A549 (cell line): ENCODE results near the gene CLTCL1. TPM values are rescaled to one million over a fixed set of nuclear protein-coding genes. Genes with fewer than 3 reads are reported as not detected.

Source experiments
- ATAC-seq, 2 experiments: fragments of 200-7000 bp in 1 of 2; fragments of >200 bp in 1 of 2; cut with Nextera tagmentation in 1 of 2; cut with Tn5 transposase in 1 of 2; 3 replicates each; pipeline versions ENCODE4 v1.8.0 to v1.9.1; 2018 to 2020; ENCODE audit warnings: mild to moderate bottlenecking in 1 of 2, moderate library complexity in 1 of 2
- CTCF ChIA-PET: fragments of 300-600 bp; sonication (Branson Sonifier 250); formaldehyde crosslinking; extraction: SDS; loops from one replicate; lab custom pipeline; 2021; ENCODE audit warnings: antibody characterized with exemption, inconsistent platforms; lab: Yijun Ruan, JAX
- POLR2A ChIA-PET: fragments of 350-600 bp; formaldehyde crosslinking; extraction: SDS; loops from one replicate; lab custom pipeline; 2021; ENCODE audit warnings: antibody characterized with exemption, inconsistent platforms; lab: Yijun Ruan, JAX
- DNase-seq, 2 experiments: peaks; one replicate each; pipeline versions ENCODE4 v3.0.0 to v3.0.0-alpha.2; 2011 to 2016; ENCODE audit warnings: low read depth in 1 of 2, low spot score in 1 of 2
- FAIRE-seq: peaks from 2 replicates; lab custom pipeline; 2011; peaks lifted over from hg19 to GRCh38; lab: Jason Lieb, UNC
- H3K27ac ChIP-seq, 2 experiments: fragments of >200 bp; sonication (Bioruptor Twin); formaldehyde crosslinking; 3 replicates each; pipeline ENCODE4 v1.5.1; 2016 to 2017
- H3K4me1 ChIP-seq: fragments of >200 bp; sonication (Bioruptor Twin); formaldehyde crosslinking; 3 replicates; pipeline ENCODE4 v1.6.1; 2016
- H3K4me2 ChIP-seq: fragments of >200 bp; sonication (Bioruptor Twin); formaldehyde crosslinking; 3 replicates; pipeline ENCODE4 v1.6.1; 2016
- H3K4me3 ChIP-seq: fragments of >200 bp; sonication (Bioruptor Twin); formaldehyde crosslinking; 3 replicates; pipeline ENCODE4 v1.5.1; 2016
- H3K9me3 ChIP-seq: fragments of >200 bp; sonication (Bioruptor Twin); formaldehyde crosslinking; 3 replicates; pipeline ENCODE4 v1.6.1; 2016
- BCL3 ChIP-seq: fragments of >200 bp; sonication (Bioruptor Twin); formaldehyde crosslinking; IDR thresholded peaks from 3 replicates; pipeline ENCODE4 v1.6.1; 2016
- CHD4 ChIP-seq: fragments of 200-600 bp; sonication (generic); IDR thresholded peaks from 2 replicates; pipeline ENCODE4 v1.6.1; 2016; ENCODE audit warnings: antibody characterized with exemption, mild to moderate bottlenecking, borderline replicate concordance
- E2F6 ChIP-seq: IDR thresholded peaks from 2 replicates; pipeline ENCODE4 v1.6.1; 2012; ENCODE audit warnings: low read depth, borderline replicate concordance
- ELK1 ChIP-seq: fragments of 150-350 bp; IDR thresholded peaks from 2 replicates; pipeline ENCODE4 v1.6.1; 2014; ENCODE audit warnings: low read depth, mild to moderate bottlenecking, low read length
- FOXS1 ChIP-seq: fragments of 250-450 bp; sonication (Bioruptor Pico); IDR thresholded peaks from 2 replicates; pipeline ENCODE4 v1.5.0; 2020; ENCODE audit warnings: mild to moderate bottlenecking, moderate library complexity
- HDAC2 ChIP-seq: fragments of 200-600 bp; sonication (generic); IDR thresholded peaks from 2 replicates; pipeline ENCODE4 v1.6.1; 2016
- HEYL ChIP-seq: fragments of 250-450 bp; sonication (Bioruptor Pico); IDR thresholded peaks from 2 replicates; pipeline ENCODE4 v1.8.0; 2021; ENCODE audit warnings: mild to moderate bottlenecking, moderate library complexity
- HOXA7 ChIP-seq: fragments of 250-450 bp; sonication (Bioruptor Pico); IDR thresholded peaks from 2 replicates; pipeline ENCODE4 v1.5.0; 2020; ENCODE audit warnings: mild to moderate bottlenecking, moderate library complexity
- HOXB5 ChIP-seq: fragments of 250-450 bp; sonication (Bioruptor Pico); IDR thresholded peaks from 2 replicates; pipeline ENCODE4 v1.5.0; 2020; ENCODE audit warnings: mild to moderate bottlenecking, moderate library complexity
- JUN ChIP-seq, 2 experiments: fragments of >200 bp; sonication (Bioruptor Twin); formaldehyde crosslinking; IDR thresholded peaks; 2 replicates in 1 of 2; 3 replicates in 1 of 2; pipeline ENCODE4 v1.6.1; 2016 to 2017
- KDM1A ChIP-seq: fragments of 200-600 bp; sonication (generic); IDR thresholded peaks from 2 replicates; pipeline ENCODE4 v1.6.1; 2016; ENCODE audit warnings: low read depth, mild to moderate bottlenecking
- MAFK ChIP-seq: fragments of 450-650 bp; IDR thresholded peaks from 2 replicates; pipeline ENCODE4 v1.6.1; 2014; ENCODE audit not compliant: partially characterized antibody
- MAX ChIP-seq: IDR thresholded peaks from 2 replicates; pipeline ENCODE4 v1.6.1; 2012
- MAZ ChIP-seq: fragments of 150-350 bp; IDR thresholded peaks from 2 replicates; pipeline ENCODE4 v1.6.1; 2014; ENCODE audit warnings: antibody characterized with exemption, low read depth, low read length, borderline replicate concordance
- NFE2L2 ChIP-seq: fragments of 150-350 bp; conservative IDR thresholded peaks from 2 replicates; pipeline ENCODE4 v1.6.1; 2014; ENCODE audit warnings: low read length
- POLR2AphosphoS2 ChIP-seq: conservative IDR thresholded peaks from 2 replicates; pipeline ENCODE4 v1.6.1; 2012; ENCODE audit warnings: low read length, improper control_type of control experiment, inconsistent platforms
- RARB ChIP-seq: fragments of 250-450 bp; sonication (Bioruptor Pico); IDR thresholded peaks from 2 replicates; pipeline ENCODE4 v1.8.0; 2021; ENCODE audit warnings: mild to moderate bottlenecking, moderate library complexity
- RCOR1 ChIP-seq: fragments of 150-350 bp; IDR thresholded peaks from 2 replicates; pipeline ENCODE4 v1.6.1; 2014; ENCODE audit warnings: antibody characterized with exemption, low read length, low read depth
- TP53 ChIP-seq: fragments of 250-450 bp; sonication (Bioruptor Pico); IDR thresholded peaks from 2 replicates; pipeline ENCODE4 v1.5.0; 2021; ENCODE audit warnings: mild to moderate bottlenecking, moderate library complexity
- USF2 ChIP-seq: fragments of 450-650 bp; IDR thresholded peaks from 2 replicates; pipeline ENCODE4 v1.6.1; 2014; ENCODE audit warnings: antibody characterized with exemption
- ZC3H11A ChIP-seq: fragments of 450-650 bp; IDR thresholded peaks from 2 replicates; pipeline ENCODE4 v1.6.1; 2014; ENCODE audit warnings: antibody characterized with exemption, mild to moderate bottlenecking
- ZSCAN20 ChIP-seq: fragments of 250-450 bp; sonication (Bioruptor Pico); IDR thresholded peaks from 2 replicates; pipeline ENCODE4 v1.8.0; 2022; ENCODE audit warnings: mild to moderate bottlenecking, moderate library complexity
- WGBS: methylation state at CpG from one replicate; pipeline ENCODE4 v1.1.6; 2017; ENCODE audit errors: missing lambda C conversion rate; 5-methylcytosine and 5-hydroxymethylcytosine counted together
- polyA plus RNA-seq, 4 experiments: library from polyadenylated mRNA; depleted of rRNA in 3 of 4; stranded (reverse); fragments of >200 nt; fragmentation: RNase III in 1 of 4; extraction: RNeasy Plus Mini Kit Qiagen cat#74134 plus additional on column Dnase treatment in 1 of 4; gene quantifications; 2 replicates in 3 of 4; 3 replicates in 1 of 4; pipeline ENCODE4 v1.2.3, GENCODE V29; 2011 to 2017

Gene CLTCL1
- polyA plus RNA-seq, 2 of the 4 experiments (the other 2 are of a cell fraction) = 8.6 to 10.6 TPM

GRCh38 chr22:19242699-19243098 is 48.8 kb downstream of the CLTCL1 start:
- Histone ChIP-seq H3K4me2 (no peak overlapping the region), H3K9me3 (no peaks in the 10 kb centered on the region), H3K4me3 (no peak overlapping the region), H3K27ac (no peak overlapping the region), H3K4me1 (no peaks in the 10 kb centered on the region)
- ChIA-PET POLR2A (no interaction called here), CTCF (interaction anchor here (0.7 kb wide), 1 partner anchor 121 kb away, joined by 4 read pairs; no protein-coding TSS in a partner anchor)
- WGBS = 86% methylated on average over 4 of the region's 4 CpGs
- FAIRE-seq = no peak
- DNase-seq = no peak
- no peak for ATAC-seq
- TF ChIP-seq MAFK = no peak
- TF ChIP-seq MAX = no peak
- no peak for TF ChIP-seq HOXB5 (CRISPR knock-in tag)
- TF ChIP-seq JUN (IDR thresholded peaks at IDR 0.05) = no peak
- TF ChIP-seq MAZ = no peak
- TF ChIP-seq USF2 = no peak
- TF ChIP-seq RCOR1 = no peak
- no peak for TF ChIP-seq TP53 (CRISPR knock-in tag)
- no peak for TF ChIP-seq HOXA7 (CRISPR knock-in tag)
- TF ChIP-seq ELK1 = no peak
- TF ChIP-seq E2F6 = no peak
- TF ChIP-seq HEYL (CRISPR knock-in tag) = no peak

GRCh38 chr22:19241593-19241906 is 50.0 kb downstream of the CLTCL1 start:
- no peak for DNase-seq
- no peak overlapping the region for H3K4me3 ChIP-seq
- POLR2A ChIA-PET = no interaction called here
- CTCF ChIA-PET = interaction anchor here (0.9 kb wide), 1 partner anchor 111 kb away, joined by 3 read pairs; no protein-coding TSS in a partner anchor
- TF ChIP-seq BCL3 = no peak
- TF ChIP-seq KDM1A = no peak
- no peak for TF ChIP-seq JUN (IDR thresholded peaks at IDR 0.05)
- no peak for TF ChIP-seq HOXB5 (CRISPR knock-in tag)
- TF ChIP-seq CHD4 = no peak
- no peak for TF ChIP-seq ELK1
- no peak for TF ChIP-seq FOXS1 (CRISPR knock-in tag)
- no peak for TF ChIP-seq HOXA7 (CRISPR knock-in tag)
- TF ChIP-seq NFE2L2 = no peak
- no peak for TF ChIP-seq ZSCAN20 (CRISPR knock-in tag)
- TF ChIP-seq HDAC2 = no peak
- no peak for TF ChIP-seq ZC3H11A
- TF ChIP-seq RARB (CRISPR knock-in tag) = no peak
- TF ChIP-seq POLR2AphosphoS2 = no peak
- no peak for ATAC-seq
- no peaks in the 10 kb centered on the region for H3K4me1 ChIP-seq
- H3K27ac ChIP-seq = no peak overlapping the region
- H3K9me3 ChIP-seq = no peaks in the 10 kb centered on the region
- no peak overlapping the region for H3K4me2 ChIP-seq
- no peak for FAIRE-seq
- 79% methylated on average over 3 of the region's 6 CpGs for WGBS
